MCF 10A (cell line): ENCODE results near the gene MDGA2. TPM values are rescaled to one million over a fixed set of nuclear protein-coding genes. Genes with fewer than 3 reads are reported as not detected.
"Not testable (repeated sequence)": the region's sequence is repeated elsewhere in the genome, so short reads cannot be mapped to it uniquely, and the experiment has no call there.

Experiments used
- BruUV-seq: library from RNA; stranded (reverse); fragments of 400-500 nt; replicated peaks from 2 replicates; lab custom pipeline; 2021; lab: Mats Ljungman, UMichigan
- CTCF ChIA-PET: fragments of 300-600 bp; sonication (Branson Sonifier 250); formaldehyde crosslinking; extraction: SDS; loops from one replicate; lab custom pipeline; 2021; ENCODE audit warnings: antibody characterized with exemption, inconsistent platforms; lab: Yijun Ruan, JAX
- POLR2A ChIA-PET: fragments of 300-600, 350-650 bp; sonication (Branson Sonifier 250); formaldehyde crosslinking; extraction: SDS; loops from one replicate; lab custom pipeline; 2020; ENCODE audit warnings: antibody characterized with exemption, inconsistent platforms; lab: Yijun Ruan, JAX
- DNase-seq: peaks from one replicate; pipeline ENCODE4 v3.0.0-alpha.2; 2018; ENCODE audit not compliant: unreplicated experiment
- H3K27ac Mint-ChIP-seq: one replicate; pipeline ENCODE4 v1.8.0; 2022; ENCODE audit warnings: mild to moderate bottlenecking, low read depth, mixed read lengths; ENCODE audit not compliant: unreplicated experiment
- H3K27me3 Mint-ChIP-seq: one replicate; pipeline ENCODE4 v1.8.0; 2022; ENCODE audit warnings: mixed read lengths; ENCODE audit not compliant: insufficient read depth, unreplicated experiment
- H3K36me3 Mint-ChIP-seq: one replicate; pipeline ENCODE4 v1.8.0; 2022; ENCODE audit warnings: mild to moderate bottlenecking, moderate library complexity, mixed read lengths; ENCODE audit not compliant: insufficient read depth, unreplicated experiment
- H3K4me1 Mint-ChIP-seq: one replicate; pipeline ENCODE4 v1.8.0; 2022; ENCODE audit warnings: mixed read lengths; ENCODE audit not compliant: insufficient read depth, unreplicated experiment
- H3K4me3 Mint-ChIP-seq: one replicate; pipeline ENCODE4 v1.8.0; 2022; ENCODE audit warnings: mild to moderate bottlenecking, moderate library complexity, mixed read lengths; ENCODE audit not compliant: unreplicated experiment
- H3K9me3 Mint-ChIP-seq: one replicate; pipeline ENCODE4 v1.8.0; 2022; ENCODE audit warnings: mixed read lengths; ENCODE audit not compliant: unreplicated experiment
- CTCF ChIP-seq: fragments of 200-600 bp; IDR thresholded peaks from one replicate; pipeline ENCODE4 v1.8.0; 2022; ENCODE audit warnings: antibody characterized with exemption, mild to moderate bottlenecking; ENCODE audit not compliant: unreplicated experiment
- intact Hi-C: fragments of 100-400 bp; cut with micrococcal nuclease; formaldehyde crosslinking; loops from 2 replicates; pipeline ENCODE4 v1.14.1; 2022
- total RNA-seq: library from RNA; stranded (reverse); gene quantifications from 2 replicates; pipeline ENCODE4 v1.2.3, GENCODE V29; 2022

MDGA2 gene
- total RNA-seq, 1 experiment from 2014 or later: not detected

DNA sequence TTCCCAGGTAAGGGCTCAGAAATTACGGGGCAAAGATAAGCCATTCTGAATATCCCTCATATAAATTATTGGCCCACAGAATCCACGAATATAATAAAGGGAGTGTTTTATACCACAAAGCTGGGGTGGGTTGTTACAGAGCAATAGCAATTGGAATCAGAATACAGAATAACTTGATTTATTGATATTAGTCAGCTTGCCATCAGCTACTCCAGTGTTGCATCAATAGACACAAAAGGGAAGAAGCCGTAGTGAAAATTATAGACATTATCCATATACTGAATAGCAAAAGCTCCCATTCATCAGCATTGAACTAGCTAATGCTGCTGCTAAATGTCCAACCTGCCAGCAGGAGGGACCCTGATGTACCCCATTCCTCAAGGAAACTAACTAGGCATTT, 18.3 kb downstream of the MDGA2 start:
- intact Hi-C loops: no loop called here
- no TSS peak for BruUV-seq
- CTCF ChIA-PET: interaction anchor here (0.6 kb wide), 1 partner anchor 218 kb away, joined by 5 read pairs; no protein-coding TSS in a partner anchor
- no peaks in the 10 kb centered on the region for H3K36me3 Mint-ChIP-seq
- no peak overlapping the region for H3K4me3 Mint-ChIP-seq
- H3K4me1 Mint-ChIP-seq: no peaks in the 10 kb centered on the region
- POLR2A ChIA-PET: no interaction called here
- H3K9me3 Mint-ChIP-seq: no peaks in the 10 kb centered on the region
- peaks cover 6% of the 10 kb centered on the region for H3K27me3 Mint-ChIP-seq
- H3K27ac Mint-ChIP-seq: no peak overlapping the region
- DNase-seq: no peak
- TF ChIP-seq CTCF: no peak

DNA sequence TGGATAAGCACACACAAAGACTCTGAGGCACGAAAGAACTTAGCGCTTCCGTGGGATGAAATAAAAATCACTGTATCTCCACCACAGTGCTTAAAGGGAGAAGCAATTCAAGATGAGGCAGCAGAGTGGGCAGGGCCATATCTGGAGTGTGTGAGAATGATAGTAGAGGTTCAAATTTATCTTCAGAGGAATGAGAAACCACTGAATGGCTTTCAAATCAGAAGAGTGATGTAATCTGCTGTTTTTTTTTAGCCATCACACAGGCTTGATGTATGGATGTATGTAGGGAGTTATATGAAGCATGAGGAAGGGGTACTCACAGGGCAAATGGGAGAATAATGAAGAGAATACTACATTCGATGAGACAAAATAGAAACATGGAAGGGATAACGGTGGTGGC, 24.1 kb downstream of the MDGA2 start:
- no peak overlapping the region for H3K4me3 Mint-ChIP-seq
- intact Hi-C loops: no loop called here
- no TSS peak for BruUV-seq
- H3K9me3 Mint-ChIP-seq: no peaks in the 10 kb centered on the region
- no peak for DNase-seq
- TF ChIP-seq CTCF: no peak
- no peak overlapping the region for H3K27ac Mint-ChIP-seq
- POLR2A ChIA-PET: no interaction called here
- no peaks in the 10 kb centered on the region for H3K36me3 Mint-ChIP-seq
- peaks cover 15% of the 10 kb centered on the region for H3K27me3 Mint-ChIP-seq
- CTCF ChIA-PET: no interaction called here
- no peaks in the 10 kb centered on the region for H3K4me1 Mint-ChIP-seq

- peaks cover 14% of the 10 kb centered on the region for H3K27me3 Mint-ChIP-seq
- CTCF ChIA-PET: interaction anchor here (0.6 kb wide), 1 partner anchor 823 kb away, joined by 3 read pairs; no protein-coding TSS in a partner anchor
- no peak overlapping the region for H3K27ac Mint-ChIP-seq
- no peaks in the 10 kb centered on the region for H3K36me3 Mint-ChIP-seq
- H3K4me1 Mint-ChIP-seq: no peaks in the 10 kb centered on the region
- BruUV-seq: no TSS peak
- no peak for TF ChIP-seq CTCF
- H3K4me3 Mint-ChIP-seq: no peak overlapping the region
- intact Hi-C loops: no loop called here
- no peak for DNase-seq
- H3K9me3 Mint-ChIP-seq: no peaks in the 10 kb centered on the region
- POLR2A ChIA-PET: no interaction called here
Observed at GRCh38 chr14:47637753-47638152, 37.7 kb downstream of the MDGA2 start.

DNA sequence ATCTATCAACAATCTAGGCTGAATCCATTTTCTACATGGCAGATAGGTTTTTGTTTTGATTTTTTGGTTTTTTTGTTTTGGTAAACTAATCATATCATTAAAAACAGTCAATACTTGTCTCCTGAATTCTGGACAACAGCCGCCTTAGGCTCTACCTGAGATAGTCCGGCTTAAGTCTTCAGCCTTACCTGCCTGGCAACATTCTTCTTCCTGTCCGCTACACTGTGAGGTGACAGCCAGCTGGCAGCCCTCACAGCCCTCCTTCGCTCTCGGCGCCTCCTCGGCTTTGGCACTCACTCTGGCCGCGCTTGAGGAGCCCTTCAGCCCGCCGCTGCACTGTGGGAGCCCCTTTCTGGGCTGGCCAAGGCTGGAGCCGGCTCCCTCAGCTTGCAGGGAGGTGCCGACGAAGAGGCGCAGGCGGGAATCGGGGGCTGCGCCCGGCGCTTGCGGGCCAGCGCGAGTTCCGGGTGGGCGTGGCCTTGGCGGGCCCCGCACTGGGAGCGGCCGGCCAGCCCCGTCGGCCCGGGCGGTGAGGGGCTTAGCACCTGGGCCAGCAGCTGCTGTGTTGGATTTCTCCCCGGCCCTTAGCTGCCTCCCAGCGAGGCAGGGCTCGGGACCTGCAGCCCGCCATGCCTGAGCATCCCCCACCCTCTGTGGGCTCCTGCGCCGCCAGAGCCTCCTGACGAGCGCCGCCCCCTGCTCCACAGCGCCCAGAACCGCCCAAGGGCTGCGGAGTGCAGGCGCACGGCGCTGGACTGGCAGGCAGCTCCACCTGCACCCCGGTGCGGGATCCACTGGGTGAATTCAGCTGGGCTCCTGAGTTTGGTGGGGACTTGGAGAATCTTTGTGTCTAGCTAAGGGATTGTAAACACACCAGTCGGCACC, 49.0 kb downstream of the MDGA2 start:
- H3K9me3 Mint-ChIP-seq: peaks cover 8% of the 10 kb centered on the region
- H3K36me3 Mint-ChIP-seq: no peaks in the 10 kb centered on the region
- no peaks in the 10 kb centered on the region for H3K4me1 Mint-ChIP-seq
- POLR2A ChIA-PET: no interaction called here
- BruUV-seq: no TSS peak
- H3K27me3 Mint-ChIP-seq: peaks cover 13% of the 10 kb centered on the region
- CTCF ChIA-PET: no interaction called here
- no peak for DNase-seq
- H3K4me3 Mint-ChIP-seq: no peak overlapping the region
- intact Hi-C loops: no loop called here
- no peak overlapping the region for H3K27ac Mint-ChIP-seq
- no peak for TF ChIP-seq CTCF

DNA sequence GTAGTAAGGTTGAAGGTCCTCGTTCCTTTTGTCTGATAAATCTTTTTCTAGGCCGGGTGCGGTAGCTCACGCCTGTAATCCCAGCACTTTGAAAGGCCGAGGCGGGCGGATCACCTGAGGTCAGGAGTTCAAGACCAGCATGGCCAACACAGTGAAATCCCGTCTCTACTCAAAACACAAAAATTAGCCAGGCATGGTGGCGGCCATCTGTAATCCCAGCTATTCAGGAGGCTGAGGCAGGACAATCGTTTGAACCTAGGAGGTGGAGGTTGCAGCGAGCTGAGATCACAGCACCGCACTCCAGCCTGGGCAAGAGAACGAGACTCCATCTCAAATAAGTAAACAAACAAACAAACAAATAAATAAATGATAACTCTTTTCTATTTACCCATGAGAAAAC, 51.3 kb downstream of the MDGA2 start:
- CTCF ChIA-PET, H3K27me3 Mint-ChIP-seq, POLR2A ChIA-PET, H3K4me3 Mint-ChIP-seq, H3K36me3 Mint-ChIP-seq, H3K4me1 Mint-ChIP-seq, BruUV-seq, H3K9me3 Mint-ChIP-seq, intact Hi-C loops, H3K27ac Mint-ChIP-seq, DNase-seq: not testable (repeated sequence)
